Measurements from ENCODE around the gene LYSMD4.

GRCh38 chr15:99753066-99753465, 19.8 kb upstream of the LYSMD4 start:
- no peak for TF ChIP-seq CTCF (IDR thresholded peaks at IDR 0.05)
- no peak for TF ChIP-seq POLR2A (IDR thresholded peaks at IDR 0.05)

All from uterus (tissue), 2 donors.